D341Med (cell line): ENCODE results near the gene SPIRE1.

Experiments used
- DNase-seq: peaks from one replicate; pipeline ENCODE4 v3.0.0; 2012; ENCODE audit warnings: low spot score

The SPIRE1 gene

DNA sequence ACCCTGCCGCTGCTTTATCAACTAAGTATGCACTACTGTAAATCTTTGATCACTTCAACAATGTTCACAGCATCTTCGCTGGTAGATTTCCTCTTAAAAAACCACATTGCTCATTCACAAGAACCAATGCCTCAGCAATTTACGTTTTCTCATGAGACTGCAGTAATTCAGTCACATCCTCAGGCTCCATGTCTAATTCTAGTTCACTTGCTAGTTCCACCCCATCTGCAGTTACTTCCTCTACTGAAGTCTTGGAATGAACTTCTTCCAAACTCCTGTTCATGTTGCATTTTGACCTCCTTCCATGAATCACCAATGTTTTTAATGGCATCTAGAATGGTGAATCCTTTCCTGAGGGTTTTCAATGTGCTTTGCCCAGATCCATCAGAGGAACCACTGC lies 214.4 kb downstream of the SPIRE1 start:
- no peak for DNase-seq

DNA sequence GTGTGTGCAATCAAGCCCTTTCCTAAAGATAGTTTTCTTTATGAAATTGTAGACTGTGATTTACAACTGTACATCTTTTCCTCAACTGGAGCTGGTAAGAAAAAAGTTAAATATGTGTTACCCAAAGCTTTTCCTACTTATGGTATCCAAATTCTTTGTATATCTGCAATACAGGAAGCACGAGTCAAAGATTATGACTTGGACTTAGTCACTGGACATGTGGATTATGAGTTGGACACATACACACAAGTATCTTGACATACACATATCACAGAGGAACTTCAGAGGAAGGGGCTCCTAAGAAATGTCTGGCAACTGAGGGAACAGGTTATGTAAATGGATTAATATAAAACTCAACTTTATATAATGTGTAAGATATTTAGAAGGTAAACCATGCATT lies 215.0 kb downstream of the SPIRE1 start:
- no peak for DNase-seq

DNA sequence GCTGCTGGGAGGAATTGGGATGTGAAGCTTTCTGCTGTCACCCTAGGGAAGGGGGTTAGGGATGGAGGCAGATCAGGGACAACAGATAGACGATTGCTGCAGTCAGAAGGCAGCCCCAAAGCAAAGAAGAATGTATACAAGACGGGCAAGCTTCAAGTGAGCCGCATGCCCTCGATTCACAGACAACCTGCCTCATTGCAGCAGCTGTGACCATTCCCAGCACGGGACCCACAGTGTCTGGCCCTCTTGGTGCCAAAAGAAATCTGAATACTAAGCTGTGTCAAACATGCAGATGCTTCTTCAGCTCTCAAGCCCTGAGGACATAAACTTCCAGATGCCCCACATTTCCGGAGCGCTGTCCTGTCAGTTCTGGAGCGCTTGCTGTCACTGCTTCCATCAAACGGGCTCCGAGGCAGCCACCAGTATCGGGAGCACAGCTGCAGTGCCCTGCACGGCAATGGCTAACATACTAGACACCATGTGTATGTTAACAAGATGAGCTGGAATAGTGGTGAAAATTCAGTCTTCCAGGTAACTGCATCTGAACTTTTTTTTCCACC lies 216.4 kb downstream of the SPIRE1 start:
- DNase-seq, result no peak

DNA sequence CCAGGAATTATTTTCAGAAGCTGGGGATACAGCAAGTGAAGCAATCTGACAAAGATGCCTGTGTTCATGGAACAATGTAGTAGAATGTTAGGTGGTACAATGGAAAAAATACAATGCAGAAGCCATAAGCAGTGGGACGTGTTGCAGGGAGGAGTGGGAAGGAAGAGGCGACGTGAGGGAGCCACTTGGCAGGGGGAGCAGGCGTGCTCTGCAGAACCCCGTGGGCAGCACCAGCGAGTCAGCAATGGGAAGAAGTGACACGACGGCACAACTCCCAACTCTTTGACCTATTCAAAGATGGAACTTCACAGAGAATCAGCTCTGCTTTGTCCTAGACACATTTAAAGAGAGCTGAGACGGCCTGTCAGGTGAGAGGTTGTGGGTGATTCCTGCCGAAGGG lies 219.7 kb downstream of the SPIRE1 start:
- DNase-seq, result no peak

DNA sequence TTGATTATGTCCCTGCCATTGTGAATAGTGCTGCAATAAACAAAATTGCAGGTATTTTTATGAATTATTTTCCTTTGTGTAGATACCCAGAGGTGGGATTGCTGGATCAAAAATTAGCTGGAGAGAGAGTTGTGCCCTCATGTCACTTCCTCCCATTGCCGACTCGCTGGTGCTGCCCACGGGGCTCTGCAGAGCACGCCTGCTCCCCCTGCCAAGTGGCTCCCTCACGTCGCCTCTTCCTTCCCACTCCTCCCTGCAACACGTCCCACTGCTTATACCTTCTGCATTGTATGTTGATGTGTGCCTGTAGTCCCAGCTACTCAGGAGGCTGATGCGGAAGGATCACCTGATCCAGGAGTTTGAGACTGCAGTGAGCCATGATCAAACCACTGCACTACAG lies 222.0 kb downstream of the SPIRE1 start:
- DNase-seq, result no peak

DNA sequence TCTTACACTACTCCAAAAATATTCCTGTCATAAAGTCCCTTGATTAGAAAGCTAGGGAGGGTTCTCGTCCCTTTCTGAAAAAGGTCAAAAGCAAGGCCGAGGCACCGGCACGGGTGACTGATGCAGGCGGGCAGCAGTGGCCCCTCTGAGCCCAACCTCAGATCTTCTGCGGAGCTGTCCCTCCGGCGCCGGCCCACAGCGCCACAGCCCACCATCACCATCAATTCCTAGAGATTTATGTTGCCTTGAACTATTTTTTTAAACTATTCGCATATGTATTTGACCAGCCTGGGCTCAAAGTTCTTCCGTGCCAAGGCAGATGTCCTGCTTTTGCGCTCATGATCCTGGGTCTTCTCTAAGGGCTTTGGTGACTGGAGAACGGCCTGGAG lies 223.4 kb downstream of the SPIRE1 start:
- DNase-seq, result no peak

DNA sequence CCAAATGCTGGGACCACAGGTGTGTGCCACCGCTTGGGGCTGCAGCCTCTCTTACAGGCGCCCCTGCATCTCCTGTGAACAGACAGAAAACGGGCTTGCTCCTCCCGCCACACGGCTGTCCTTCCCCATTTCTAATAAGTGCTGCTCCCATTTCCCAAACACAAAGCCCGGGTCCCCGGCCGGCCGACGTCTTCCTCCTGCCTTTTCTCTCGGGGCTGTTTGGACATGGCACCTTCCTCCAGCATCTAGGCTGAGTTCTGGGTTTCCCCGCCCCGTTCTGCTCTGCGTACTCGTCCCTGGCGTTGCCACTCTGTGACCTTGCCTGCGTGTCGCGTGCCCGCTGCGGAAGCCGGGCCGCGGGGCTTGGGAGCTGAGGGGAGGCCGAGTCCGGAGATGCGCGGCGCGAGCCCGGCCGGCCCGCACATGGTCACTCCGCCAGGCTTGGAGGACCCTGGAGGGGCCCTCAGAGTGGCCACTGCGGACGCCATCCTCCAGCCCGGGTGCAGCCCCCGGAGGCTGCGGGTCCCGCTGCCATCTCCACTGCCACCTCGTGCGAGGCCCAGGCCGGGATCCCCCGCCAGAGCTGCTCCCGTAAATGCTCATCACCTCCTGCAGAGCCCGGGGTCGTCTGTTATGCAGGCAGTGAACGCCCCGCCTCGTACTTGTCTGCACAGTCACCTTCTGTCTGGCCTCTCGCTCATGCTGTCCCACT lies 223.9 kb downstream of the SPIRE1 start:
- DNase-seq, result no peak

DNA sequence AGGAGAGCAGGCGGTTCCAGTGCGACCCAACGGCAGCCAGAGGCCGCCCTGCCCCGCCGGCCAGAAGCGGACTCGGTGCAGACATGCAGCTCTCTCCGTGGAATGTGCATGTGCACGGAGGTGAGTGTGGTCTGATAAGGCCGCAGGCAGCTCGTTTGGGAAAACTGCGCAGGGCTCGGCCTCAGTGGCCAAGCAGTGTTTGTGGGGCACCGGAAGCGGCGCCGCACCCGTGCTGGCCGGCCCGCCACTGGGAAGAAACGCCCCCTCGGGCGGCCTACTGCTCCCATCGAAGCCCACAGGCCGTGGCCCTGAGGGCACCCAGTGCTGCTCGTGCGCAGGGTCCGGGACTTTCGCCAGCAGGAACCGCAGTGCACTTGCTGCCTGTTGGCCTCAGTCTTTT lies 225.0 kb downstream of the SPIRE1 start:
- DNase-seq, result no peak

DNA sequence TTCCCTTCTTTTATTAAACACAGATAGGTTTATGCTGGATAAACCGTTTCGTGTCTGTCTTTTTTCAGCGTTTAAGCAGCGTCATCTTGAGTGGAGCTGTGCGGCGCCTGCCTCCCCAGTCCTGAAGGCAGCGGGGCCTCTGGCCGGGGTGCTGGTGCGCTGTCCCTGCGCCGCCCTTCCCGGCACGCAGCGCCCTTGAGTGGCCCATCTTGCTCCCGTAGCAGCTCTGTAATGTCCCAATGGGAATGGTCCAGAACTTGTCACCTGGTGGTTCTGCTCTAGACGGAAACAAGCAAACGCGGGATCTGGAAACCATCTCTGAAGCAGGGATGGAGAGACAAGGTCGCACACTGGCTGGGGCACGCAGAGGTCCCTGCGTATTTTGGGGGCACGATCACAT lies 225.7 kb downstream of the SPIRE1 start:
- no peak for DNase-seq

DNA sequence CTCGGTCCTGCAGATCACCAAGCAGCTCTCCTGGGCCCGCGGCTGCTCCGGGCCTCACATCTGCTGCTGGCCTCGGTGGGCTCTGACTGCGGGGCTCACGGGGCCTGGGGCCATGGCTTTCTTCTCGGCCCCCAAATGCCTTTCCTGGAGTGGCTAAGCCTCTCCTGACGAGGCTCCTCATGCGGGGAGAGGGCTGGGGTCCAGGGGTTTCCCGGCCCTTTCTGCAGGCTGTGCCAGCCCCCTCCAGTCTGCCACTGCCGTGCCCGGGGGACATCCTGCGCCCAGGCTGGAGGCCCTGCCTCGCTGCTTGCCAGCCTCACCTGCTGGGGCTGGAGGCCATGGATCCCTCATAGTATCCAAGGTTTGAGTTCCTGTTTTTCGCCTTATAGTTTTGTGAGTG lies 226.3 kb downstream of the SPIRE1 start:
- DNase-seq, result no peak

DNA sequence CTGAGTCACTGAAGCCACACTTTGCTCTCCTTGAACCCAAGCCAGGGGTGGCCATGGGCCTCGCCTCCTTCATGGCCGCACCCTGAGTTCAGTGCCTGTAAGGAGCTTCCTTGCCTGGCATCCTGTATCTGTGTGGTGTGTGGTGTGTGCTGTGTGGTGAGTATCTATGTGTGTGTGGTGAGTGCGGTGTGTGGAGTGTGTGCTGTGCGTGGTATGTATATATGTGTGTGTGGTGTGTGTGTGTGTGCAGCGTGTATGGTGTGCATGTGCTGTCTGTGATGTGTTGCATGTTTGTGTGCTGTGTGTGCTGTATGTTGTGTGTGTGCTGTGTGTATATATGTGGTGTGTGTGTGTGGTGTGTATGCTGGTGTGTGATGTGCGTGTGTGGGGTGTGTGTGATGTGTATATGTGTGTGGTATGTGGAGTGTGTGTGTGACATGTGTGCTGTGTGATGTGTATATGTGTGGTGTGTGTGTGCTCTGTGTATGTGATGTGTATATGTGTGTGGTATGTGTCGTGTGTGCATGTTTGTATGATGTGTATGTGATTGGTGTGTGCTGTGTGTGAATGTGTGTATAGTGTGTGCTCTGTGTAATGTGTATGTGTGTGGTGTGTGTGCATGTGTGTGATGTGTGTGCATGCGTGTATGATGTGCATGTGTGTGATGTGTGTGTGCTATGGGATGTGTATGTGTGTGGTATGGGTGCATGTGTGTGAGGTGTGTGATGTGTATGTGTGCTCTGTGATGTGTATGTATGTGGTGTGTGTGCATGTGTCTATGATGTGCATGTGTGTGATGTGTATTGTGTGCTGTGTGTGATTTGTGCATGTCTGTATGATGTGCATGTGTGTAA lies 227.5 kb downstream of the SPIRE1 start:
- DNase-seq, result no peak

DNA sequence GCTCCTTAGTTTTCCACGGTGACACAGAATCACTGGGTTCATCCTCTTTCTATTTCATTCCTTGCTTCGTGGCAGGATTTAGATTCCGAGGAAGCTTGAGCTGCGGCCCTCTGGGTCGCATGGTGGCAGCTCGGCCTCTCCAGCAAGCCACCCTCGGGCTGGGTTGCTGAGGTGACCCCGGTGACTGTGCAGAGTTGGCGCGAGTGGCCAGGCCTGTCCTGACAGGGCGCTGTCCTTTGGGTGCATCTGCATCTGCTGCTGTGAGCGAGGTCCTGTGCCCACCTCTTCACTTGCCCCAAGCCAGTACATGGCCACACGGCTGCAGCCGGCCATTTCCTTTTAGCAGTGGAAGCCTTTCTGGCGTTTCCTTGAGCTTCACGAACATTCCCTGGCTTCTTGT lies 228.4 kb downstream of the SPIRE1 start:
- no peak for DNase-seq

DNA sequence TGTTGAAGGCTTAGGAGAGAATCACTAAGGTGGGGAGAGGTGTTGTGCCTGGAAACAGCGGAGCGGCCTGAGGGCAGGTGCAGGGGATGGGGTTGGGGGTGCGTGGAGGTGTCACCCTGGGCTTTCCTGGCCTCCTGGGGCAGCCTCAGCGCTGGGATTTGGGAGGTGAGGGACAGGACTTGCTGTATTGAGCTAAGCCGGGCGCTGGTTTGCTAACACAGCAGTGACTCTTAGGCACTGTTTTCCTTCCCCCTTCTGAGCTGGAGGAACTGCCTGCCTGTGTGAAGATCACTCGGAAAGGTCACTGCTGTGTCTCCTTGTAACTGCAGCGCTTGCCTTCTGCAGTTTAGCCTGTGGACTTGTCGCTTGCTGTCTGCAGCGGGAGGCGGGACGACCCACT lies 229.0 kb downstream of the SPIRE1 start:
- DNase-seq, result no peak

DNA sequence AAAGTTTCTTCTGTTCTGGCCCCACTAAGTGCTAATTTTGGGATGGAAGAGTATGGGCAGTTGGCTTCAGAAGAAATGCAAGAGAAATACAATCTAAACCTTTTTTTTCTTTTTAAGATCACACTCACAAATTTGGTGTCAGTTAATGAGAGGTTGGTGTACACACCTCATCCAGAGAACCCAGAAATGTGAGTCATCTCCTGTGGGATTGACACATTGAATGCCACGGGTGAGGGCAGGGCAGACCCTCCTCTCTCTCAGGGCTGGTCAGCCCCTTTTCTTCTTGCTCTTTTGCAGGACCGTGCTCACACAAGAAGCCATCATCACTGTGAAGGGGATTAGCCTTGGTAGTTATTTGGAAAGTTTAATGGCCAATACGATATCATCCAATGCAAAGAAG lies 231.0 kb downstream of the SPIRE1 start:
- DNase-seq, result no peak

DNA sequence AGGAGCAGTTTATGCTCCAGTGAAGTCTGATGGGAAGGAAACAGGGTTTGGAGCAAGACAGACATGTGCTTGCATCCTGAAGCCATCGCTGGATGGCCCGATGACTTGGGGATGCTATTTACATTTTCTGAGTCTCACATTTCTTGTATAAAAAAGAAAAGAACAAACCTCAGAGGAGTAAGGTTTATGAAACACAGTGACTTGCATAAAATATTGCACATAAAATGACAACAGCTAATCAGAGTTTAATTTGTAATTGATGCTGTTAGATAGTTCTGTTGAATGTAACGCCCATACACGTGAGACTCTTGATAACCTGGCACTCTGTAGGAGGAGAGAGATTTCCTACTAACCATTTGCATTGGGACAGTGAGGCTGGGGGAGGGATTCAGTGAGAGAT lies 233.7 kb downstream of the SPIRE1 start:
- no peak for DNase-seq

DNA sequence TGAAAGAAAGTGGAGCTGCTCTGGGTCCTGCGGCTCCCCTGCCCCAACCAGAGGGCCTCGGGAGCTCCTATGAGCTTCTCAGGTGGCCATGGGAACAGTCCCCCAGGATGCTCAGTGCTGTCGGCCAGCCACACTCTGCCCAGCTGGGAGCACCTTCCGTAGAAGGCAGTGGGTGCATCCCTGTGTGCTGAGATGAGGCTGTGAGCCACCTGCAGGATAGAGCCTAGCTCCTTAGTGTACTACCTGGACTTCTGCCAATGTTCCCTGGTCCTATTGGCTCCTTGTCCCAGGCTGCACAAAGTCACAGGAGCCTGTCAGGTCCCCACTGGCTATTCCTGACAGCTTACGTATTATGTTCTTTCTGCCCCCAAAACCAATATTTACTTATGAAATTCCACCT lies 234.1 kb downstream of the SPIRE1 start:
- no peak for DNase-seq

DNA sequence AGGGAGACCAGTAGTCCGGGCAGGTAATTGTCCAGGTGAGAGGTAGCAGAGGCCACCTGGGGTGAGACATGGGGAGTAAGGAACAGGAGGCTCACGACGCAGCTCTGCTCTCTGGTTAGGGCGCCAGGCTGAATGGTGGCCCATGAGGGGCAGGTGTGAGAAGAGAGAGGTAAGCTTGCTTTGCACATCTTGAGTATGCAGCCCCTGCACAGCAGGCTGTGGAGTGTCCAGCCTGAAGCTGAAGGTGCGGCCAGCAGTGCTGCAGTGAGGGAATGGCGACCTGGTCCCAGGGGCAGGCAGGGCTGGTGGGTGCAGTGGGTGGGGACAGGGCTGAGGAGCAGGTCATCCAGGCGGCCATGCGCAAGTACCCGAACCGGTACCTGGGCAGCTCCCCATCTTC lies 234.5 kb downstream of the SPIRE1 start:
- DNase-seq, result no peak

DNA sequence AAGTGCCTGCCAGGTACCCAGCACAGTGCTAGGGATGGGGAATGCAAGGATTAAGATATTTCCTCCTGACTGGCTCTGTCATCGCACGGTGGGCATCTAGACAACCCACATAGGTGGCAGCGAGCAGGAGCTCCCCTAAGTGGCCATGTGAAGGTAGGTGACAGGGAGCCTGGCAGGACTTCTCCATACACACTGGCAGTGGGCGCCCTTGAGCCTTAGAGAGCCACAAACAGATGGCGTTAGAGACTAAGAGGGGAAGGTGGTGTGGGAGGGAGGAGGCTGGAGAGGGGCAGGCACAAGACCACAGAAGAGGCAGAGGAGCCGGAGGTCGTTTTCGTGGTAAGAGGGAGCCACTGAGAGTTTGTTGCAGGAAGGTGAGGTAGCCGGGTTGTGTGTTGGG lies 235.0 kb downstream of the SPIRE1 start:
- peak; percentile 90 for DNase-seq

DNA sequence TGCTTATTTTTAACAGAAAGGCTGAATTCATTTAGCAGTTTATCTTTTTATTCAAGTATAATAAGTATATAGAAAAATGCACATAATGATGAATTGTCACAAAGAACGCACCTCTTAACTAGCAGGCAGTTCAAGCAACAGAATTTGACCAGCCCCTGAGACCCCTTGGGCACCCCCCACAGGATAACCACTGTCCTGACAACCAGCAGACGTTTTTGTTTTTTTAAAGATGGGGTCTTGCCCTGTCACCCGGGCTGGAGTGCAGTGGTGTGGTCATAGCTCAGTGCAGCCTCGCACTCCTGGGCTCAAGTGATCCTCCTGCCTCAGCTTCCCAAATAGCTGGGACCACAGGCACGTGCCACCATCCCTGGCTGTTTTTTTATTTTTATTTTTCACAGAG lies 236.2 kb downstream of the SPIRE1 start:
- no peak for DNase-seq

DNA sequence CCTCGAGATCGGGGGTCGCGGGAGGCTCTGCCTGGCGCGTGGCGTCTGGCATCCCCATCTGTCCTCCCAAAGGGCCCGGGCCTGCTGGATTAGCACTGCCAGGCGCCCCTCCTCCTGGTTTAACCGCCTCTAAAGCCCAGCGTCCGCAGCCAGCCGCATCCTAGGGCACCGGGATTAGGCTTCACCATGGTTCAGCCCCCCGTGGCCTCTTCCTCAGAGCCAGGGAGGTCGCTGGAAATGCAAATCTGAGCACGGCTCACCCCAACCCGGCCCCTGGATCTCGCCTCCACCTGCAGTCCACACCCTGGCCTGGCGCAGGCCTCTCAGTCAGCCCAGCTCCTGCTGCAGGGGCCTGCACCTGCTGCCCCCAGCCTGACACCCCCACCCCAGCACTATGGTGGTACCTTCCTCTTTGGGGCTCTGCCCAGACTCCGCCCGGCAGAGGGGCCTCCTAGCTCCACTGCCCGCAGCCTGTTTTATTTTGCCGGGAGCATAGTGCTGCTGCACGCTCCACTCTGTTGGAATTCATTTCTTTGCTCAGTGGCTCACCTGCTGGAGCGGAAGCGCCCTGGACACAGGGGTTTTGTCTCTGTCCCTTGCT lies 237.0 kb downstream of the SPIRE1 start:
- DNase-seq, result peak; percentile 94

DNA sequence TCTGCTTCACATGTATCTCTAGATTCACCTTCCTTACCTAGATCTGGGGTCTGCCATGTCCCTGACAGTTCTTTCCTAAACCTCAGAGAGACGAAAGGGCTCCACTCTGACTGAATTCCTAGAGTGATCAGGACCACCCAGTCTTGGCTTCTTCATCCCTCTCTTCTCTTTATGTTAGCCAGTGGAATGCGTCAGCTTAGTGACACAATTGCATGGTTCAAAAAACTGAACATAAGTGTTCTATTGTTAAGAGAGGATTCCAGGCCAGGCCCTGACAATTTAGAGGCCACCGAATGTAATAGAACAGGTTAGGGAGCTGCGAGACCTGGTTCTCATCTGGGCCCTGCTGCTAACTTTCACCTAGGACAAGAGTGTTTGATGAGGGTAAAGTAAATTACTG lies 240.2 kb downstream of the SPIRE1 start:
- no peak for DNase-seq

DNA sequence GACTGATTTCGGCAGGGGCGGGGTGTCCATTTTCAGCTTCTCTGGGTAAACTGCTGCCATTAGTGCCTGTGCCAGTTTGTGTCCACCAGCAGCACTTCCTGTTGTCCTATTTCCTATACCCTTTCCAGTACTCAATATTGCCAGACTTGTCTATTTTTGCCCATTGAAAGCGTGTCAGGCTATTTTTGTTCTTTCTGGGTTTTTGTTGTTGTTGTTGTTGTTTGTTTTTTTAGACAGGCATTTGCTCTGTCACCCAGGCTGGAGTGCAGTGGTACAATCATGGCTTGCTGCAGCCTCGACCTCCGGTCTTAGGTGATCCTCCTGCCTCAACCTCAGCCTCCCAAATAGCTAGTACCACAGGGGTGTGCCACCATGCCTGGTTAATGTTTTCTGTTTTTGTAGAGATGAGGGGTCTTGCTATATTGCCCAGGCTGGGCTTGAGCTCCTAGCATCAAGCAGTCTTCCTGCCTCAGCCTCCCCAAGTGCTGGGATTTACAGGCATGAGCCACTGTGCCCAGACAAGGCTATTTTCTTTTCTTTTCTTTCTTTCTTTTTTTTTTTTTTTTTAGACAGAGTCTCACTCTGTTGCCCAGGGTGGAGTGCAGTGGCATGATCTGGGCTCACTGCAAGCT lies 241.7 kb downstream of the SPIRE1 start:
- no peak for DNase-seq

DNA sequence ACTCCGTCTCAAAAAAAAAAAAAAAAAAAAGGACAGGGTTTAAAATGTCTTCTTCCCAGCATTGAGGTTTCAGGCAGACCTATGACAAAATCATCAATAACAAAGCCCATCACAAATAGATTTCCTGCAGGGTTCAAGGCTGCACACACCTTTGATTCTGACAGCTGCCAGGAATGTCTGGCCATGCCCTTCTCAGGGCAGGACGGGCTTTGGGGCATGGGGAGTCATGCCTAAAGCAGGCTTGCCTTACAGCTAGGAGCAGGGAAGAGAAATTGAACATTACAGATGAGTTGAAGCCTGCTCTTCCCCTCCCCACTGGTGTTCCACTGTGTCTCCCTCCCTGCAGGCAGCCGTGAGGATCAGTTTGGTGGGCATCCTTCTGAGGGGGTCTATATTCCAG lies 246.5 kb downstream of the SPIRE1 start:
- DNase-seq, result peak; percentile 14
